ENCODE measurements around the gene RMND5B. TPM values are rescaled to one million over a fixed set of nuclear protein-coding genes. Genes with fewer than 3 reads are reported as not detected.
A peak's percentile ranks its signal among the peaks of the same experiment; 100 is the strongest.

The RMND5B gene
- polyA plus RNA-seq, 1 of the 3 experiments (the other 2 are of a cell fraction): 42.8 TPM

- 48% methylated on average over 5 of the region's 5 CpGs for WGBS (ENCODE audit: low lambda C conversion rate)
Observed at GRCh38 chr5:178107756-178108310, 23.0 kb upstream of the RMND5B start.

More at GRCh38 chr5:178107756-178108310, 23.0 kb upstream of the RMND5B start:
- peak; percentile 63 for DNase-seq
- H3K9ac ChIP-seq: no peak overlapping the region
- H3K27ac ChIP-seq (ENCODE audit: low read depth in 2 of 2, low read length in 1 of 2): no peak overlapping the region
- H3K36me3 ChIP-seq (replicated peaks in 1 of 2; ENCODE audit: control insufficient read depth in 1 of 2, insufficient read depth in 2 of 2, low read length in 1 of 2): no peaks in the 10 kb centered on the region
- H3K4me2 ChIP-seq: no peak overlapping the region
- H3K79me2 ChIP-seq (ENCODE audit: insufficient read depth): no peaks in the 10 kb centered on the region
- no peaks in the 10 kb centered on the region; the same call in 1 of the 2 replicates for H3K27me3 ChIP-seq (ENCODE audit: insufficient read depth)
- H3F3A ChIP-seq (replicated peaks; ENCODE audit: insufficient read depth): no peaks in the 10 kb centered on the region
- POLR2A ChIA-PET: interaction anchor here (0.7 kb wide), 1 partner anchor 45 kb away, joined by 3 read pairs; no protein-coding TSS in a partner anchor
- no peak overlapping the region for H3K4me3 ChIP-seq (ENCODE audit: low read depth in 2 of 2, low read length in 1 of 2)
- no peak for TF ChIP-seq MEF2A (IDR thresholded peaks at IDR 0.05; ENCODE audit: borderline replicate concordance, low read depth)
- TF ChIP-seq TAF1 (IDR thresholded peaks at IDR 0.05; ENCODE audit: borderline replicate concordance, low read depth, low read length): no peak
- TF ChIP-seq ZBTB33 (IDR thresholded peaks at IDR 0.05; ENCODE audit: borderline replicate concordance, low read depth): no peak
- no peak for TF ChIP-seq ELF1 (IDR thresholded peaks at IDR 0.05)
- TF ChIP-seq NFIC (IDR thresholded peaks at IDR 0.05; ENCODE audit: borderline replicate concordance): no peak
- TF ChIP-seq CTCF (IDR thresholded peaks at IDR 0.05): no peak
- no peak for TF ChIP-seq USF1 (IDR thresholded peaks at IDR 0.05; ENCODE audit: borderline replicate concordance, low read depth)
- TF ChIP-seq SIN3A (IDR thresholded peaks at IDR 0.05; ENCODE audit: borderline replicate concordance, low read depth, low read length): no peak
- no peak for TF ChIP-seq GABPA (IDR thresholded peaks at IDR 0.05; ENCODE audit: low read depth)
- TF ChIP-seq JUND (IDR thresholded peaks at IDR 0.05): no peak
- TF ChIP-seq MXI1 (IDR thresholded peaks at IDR 0.05; ENCODE audit: low read depth, low read length): no peak
- TF ChIP-seq PBX3 (IDR thresholded peaks at IDR 0.05): no peak
- no peak for TF ChIP-seq EZH2phosphoT487 (IDR thresholded peaks at IDR 0.05; ENCODE audit: borderline replicate concordance, low read depth)
- no peak for TF ChIP-seq MAX (IDR thresholded peaks at IDR 0.05; ENCODE audit: low read depth)
- no peak for TF ChIP-seq USF2 (IDR thresholded peaks at IDR 0.05; ENCODE audit: borderline replicate concordance, low read depth, low read length)
- no peaks in the 10 kb centered on the region for H4K20me1 ChIP-seq (ENCODE audit: insufficient read depth)
- CTCF ChIA-PET: interaction anchor here (0.7 to 4.4 kb wide), 4 partner anchors 9 to 38 kb away, joined by 3 to 38 read pairs (median 12); no protein-coding TSS in a partner anchor
- H2AFZ ChIP-seq (ENCODE audit: low read depth): no peak overlapping the region
- peaks cover 0 to 18% of the 10 kb centered on the region in 2 experiments; a peak in 1 of 4 replicates for H3K4me1 ChIP-seq (ENCODE audit: control insufficient read depth in 1 of 2, insufficient read depth in 2 of 2, low read depth in 1 of 2, low read length in 1 of 2)
- no peaks in the 10 kb centered on the region for H3K9me2 ChIP-seq
- no peaks in the 10 kb centered on the region for H3K9me3 ChIP-seq
